T-helper 17 cell (primary cell): ENCODE measurements around the gene CSPG4. TPM values are rescaled to one million over a fixed set of nuclear protein-coding genes. Genes with fewer than 3 reads are reported as not detected.
A peak's percentile ranks its signal among the peaks of the same experiment; 100 is the strongest.
"Not testable (repeated sequence)": the region's sequence is repeated elsewhere in the genome, so short reads cannot be mapped to it uniquely, and the experiment has no call there.

ENCODE experiments used
- ATAC-seq: fragments of 150-1000 bp; cut with Tn5 transposase; 2 replicates; pipeline ENCODE4 v1.10.0; 2021; ENCODE audit warnings: mild to moderate bottlenecking, moderate library complexity
- DNase-seq, 3 donors: peaks; one replicate each; pipeline versions ENCODE4 v3.0.0 to v3.0.0-alpha.2; 2020 to 2021
- H3K9me3 ChIP-seq: one replicate; pipeline ENCODE4 v1.7.0; 2013; ENCODE audit warnings: low read length, mild to moderate bottlenecking; ENCODE audit not compliant: control insufficient read depth, poor library complexity, severe bottlenecking
- H3K27ac Mint-ChIP-seq: one replicate; pipeline ENCODE4 v1.8.0; 2022; ENCODE audit warnings: mild to moderate bottlenecking, moderate library complexity, mixed read lengths
- H3K27me3 Mint-ChIP-seq: one replicate; pipeline ENCODE4 v1.8.0; 2022; ENCODE audit warnings: mixed read lengths
- H3K36me3 Mint-ChIP-seq: one replicate; pipeline ENCODE4 v1.8.0; 2022; ENCODE audit warnings: low read depth, mixed read lengths
- H3K4me1 Mint-ChIP-seq: one replicate; pipeline ENCODE4 v1.8.0; 2022; ENCODE audit warnings: mild to moderate bottlenecking, mixed read lengths
- H3K4me3 Mint-ChIP-seq: one replicate; pipeline ENCODE4 v1.8.0; 2022; ENCODE audit warnings: mild to moderate bottlenecking, moderate library complexity, mixed read lengths
- total RNA-seq, 4 donors: library from RNA in 2 of 4; stranded (reverse) in 2 of 4; gene quantifications; one replicate each; pipeline ENCODE4 v1.2.3 and lab custom pipeline; 2022 to 2026

CSPG4 gene
- total RNA-seq, 2 donors from 2014 or later = 0.08 TPM; not detected in 1

DNA sequence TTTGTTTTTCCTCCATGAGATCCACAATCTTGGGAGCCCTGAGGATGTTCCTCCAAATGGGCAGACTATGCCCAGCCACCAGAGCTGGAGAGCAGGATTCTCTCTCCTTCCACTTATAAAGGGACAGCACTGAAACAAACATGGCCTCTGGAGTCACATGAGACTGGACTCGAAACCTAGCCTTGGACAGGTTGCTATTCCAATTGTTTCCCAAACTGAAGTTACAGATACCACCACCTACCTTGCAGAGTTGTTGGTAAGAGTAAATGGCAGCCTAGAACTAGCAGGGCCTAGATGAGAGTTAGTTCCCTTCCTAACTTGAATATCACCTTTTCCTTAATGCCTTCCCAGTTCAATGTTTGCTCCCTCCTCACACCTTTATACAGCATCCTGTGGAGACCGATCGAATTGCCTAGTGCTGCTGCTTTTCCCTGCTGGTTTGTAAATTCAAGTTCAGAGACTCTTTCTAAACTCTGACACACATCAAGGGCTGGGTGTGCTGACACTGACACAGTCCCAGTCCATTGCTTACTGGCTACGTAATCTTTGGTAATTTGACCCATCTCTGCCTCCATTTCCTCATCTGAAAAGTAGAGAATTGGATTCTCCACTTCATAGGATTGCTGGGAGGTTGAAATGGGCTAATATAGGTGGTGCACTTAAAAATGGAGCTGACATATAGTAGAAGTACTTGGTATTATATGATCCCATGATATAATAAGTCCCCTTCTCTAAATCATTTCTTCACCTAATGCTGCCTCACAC, 75.2 kb downstream of the CSPG4 start:
- Mint-ChIP-seq H3K27me3 (no peaks in the 10 kb centered on the region), H3K27ac (peak overlapping the region; percentile 90), H3K4me3 (peak overlapping the region; percentile 94), H3K4me1 (peaks cover 36% of the 10 kb centered on the region), H3K36me3 (no peaks in the 10 kb centered on the region)
- no peak for DNase-seq
- no peak for ATAC-seq
- no peaks in the 10 kb centered on the region for H3K9me3 ChIP-seq

DNA sequence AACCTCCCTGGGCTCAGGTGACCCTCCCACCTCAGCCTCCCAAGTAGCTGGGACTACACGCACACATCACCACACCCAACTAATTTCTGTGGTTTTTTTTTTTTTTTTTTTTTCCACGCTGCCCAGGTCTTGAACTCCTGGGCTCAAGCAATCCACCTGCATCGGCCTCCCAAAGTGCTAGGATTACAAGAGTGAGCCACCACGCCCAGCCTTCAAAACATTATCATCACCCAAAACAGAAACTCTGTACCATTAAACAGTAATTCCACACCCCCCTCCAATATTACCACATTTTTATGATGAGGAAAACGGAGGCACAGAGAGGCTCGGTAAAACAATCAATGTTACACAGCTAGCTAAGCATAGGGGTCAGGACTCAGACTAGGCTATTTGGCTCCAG, 76.6 kb downstream of the CSPG4 start:
- peak overlapping the region; percentile 79 for H3K27ac Mint-ChIP-seq
- DNase-seq (no peak), ATAC-seq (no peak)
- H3K36me3 Mint-ChIP-seq = no peaks in the 10 kb centered on the region
- no peaks in the 10 kb centered on the region for H3K9me3 ChIP-seq
- no peaks in the 10 kb centered on the region for H3K27me3 Mint-ChIP-seq
- H3K4me1 Mint-ChIP-seq = peaks cover 31% of the 10 kb centered on the region
- no peak overlapping the region for H3K4me3 Mint-ChIP-seq

DNA sequence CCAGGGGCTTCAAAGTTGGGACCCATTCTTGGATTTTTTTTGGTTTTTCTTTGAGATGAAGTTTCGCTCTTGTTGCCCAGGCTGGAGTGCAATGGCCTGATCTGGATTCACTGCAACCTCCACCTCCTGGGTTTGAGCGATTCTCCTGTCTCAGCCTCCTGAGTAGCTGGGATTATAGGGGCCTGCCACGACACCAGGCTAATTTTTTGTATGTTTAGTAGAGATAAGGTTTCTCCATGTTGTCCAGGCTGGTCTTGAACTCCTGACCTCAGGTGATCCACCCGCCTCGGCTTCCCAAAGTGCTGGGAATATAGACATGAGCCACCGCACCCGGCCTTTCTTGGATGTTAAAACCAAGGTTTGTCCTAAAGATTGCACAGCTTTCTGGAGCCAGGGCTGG, 78.7 kb downstream of the CSPG4 start:
- H3K27me3 Mint-ChIP-seq, H3K4me3 Mint-ChIP-seq, ATAC-seq, H3K27ac Mint-ChIP-seq, H3K9me3 ChIP-seq, H3K36me3 Mint-ChIP-seq, DNase-seq: not testable (repeated sequence)
- H3K4me1 Mint-ChIP-seq = peaks cover 19% of the 10 kb centered on the region

DNA sequence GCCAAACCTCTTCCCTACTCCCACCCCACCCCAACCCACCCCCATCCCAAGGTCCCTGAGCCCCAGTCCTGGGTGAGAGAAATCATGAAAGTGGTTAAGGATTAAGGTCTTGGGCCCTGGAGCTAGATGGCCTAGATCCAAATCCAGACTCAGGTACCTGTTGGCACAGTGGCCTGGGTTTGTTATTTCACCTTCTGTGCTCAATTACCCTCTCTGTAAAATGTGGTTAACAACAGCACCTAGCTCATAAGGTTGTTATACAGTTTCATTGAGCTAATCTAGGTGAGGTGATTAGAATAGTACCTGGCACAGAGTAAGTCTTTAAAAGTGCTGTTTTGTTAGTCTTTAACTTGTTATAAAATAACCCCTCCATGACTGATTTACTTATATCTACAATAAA, 80.7 kb downstream of the CSPG4 start:
- DNase-seq (no peak), ATAC-seq (no peak)
- no peak overlapping the region for H3K4me3 Mint-ChIP-seq
- H3K36me3 Mint-ChIP-seq = no peaks in the 10 kb centered on the region
- H3K27ac Mint-ChIP-seq = no peak overlapping the region
- H3K27me3 Mint-ChIP-seq = no peaks in the 10 kb centered on the region
- no peaks in the 10 kb centered on the region for H3K9me3 ChIP-seq
- peaks cover 5% of the 10 kb centered on the region for H3K4me1 Mint-ChIP-seq

DNA sequence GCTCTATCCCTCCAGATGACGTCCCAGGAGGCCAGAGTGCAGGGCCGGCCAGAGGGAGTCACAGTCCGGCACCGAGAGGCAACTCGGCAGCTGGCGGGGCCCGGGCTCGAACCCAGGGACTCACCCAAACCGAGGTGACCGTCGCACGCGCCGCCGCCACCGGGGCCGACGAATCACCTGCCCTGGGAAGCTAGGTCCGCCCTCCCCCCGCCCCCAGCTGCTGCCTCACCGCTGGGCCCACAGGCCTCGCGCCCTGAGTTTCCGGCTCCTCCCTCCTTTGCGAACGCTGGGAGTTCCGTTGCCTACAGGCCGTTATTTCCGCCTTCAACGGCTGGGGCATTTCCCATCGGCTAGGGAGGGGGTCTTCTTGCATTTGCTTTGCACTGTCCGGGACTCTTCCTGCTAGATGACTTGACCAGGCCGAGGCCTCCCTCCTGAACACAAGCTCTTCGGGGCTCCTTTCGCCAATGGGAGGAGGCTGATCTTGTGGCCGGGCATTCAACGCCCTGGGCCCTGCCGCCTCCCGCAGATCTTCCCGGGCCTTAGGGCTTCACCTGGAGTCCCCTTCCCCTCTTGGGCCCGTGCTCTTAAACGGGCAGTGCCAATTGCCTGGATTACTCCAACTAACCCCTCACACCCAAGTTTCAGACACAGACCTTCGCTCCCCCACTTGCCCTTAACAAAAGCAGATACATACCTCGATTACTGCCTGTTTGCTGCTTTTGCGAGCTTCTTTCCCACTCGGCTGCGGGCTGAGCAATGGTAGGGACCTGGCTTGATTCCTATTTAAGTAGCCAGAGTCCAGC, 86.9 kb downstream of the CSPG4 start, which contains the start of gene SNUPN:
SNUPN (minus strand) TSS at position 184 of the 806 bp plus-strand sequence. CDS start 4,674 bp downstream, outside the sequence.
- H3K4me3 Mint-ChIP-seq = peak within 1 kb of the TSS; percentile 96
- peak; percentile 95 for ATAC-seq
- H3K9me3 ChIP-seq = no peaks in the 10 kb centered on the region
- no peaks in the 10 kb centered on the region for H3K27me3 Mint-ChIP-seq
- H3K27ac Mint-ChIP-seq = peak within 1 kb of the TSS; percentile 99
- peak; percentile 83 to 86 (median 84) for DNase-seq
- H3K4me1 Mint-ChIP-seq = peaks cover 19% of the 10 kb centered on the region
- no peaks in the 10 kb centered on the region for H3K36me3 Mint-ChIP-seq

Other genes with a start within 250 kb of the CSPG4 start
- gene PTPN9, start 133.5 kb downstream of the CSPG4 start, total RNA-seq = 10 to 100 TPM; 19.8 to 21.6 TPM
- gene SNUPN, start 87.1 kb downstream of the CSPG4 start, total RNA-seq = 10 to 100 TPM; 14.5 to 15.0 TPM
- 10 to 100 TPM; 30.1 to 35.5 TPM for gene IMP3, start 72.6 kb downstream of the CSPG4 start, total RNA-seq
- gene SNX33, start 64.9 kb downstream of the CSPG4 start, total RNA-seq = 1 to 10 TPM; 1.7 to 1.8 TPM
- 10 to 100 TPM; 40.0 to 40.1 TPM for gene UBE2Q2, start 130.6 kb upstream of the CSPG4 start, total RNA-seq
- 1 to 10 TPM; 7.1 to 9.0 TPM for gene FBXO22, start 191.0 kb upstream of the CSPG4 start, total RNA-seq